AG04449 (cell line): Measurements from ENCODE around the gene SYT7.
"Not testable (repeated sequence)": the region's sequence is repeated elsewhere in the genome, so short reads cannot be mapped to it uniquely, and the experiment has no call there.

Experiments
- CTCF ChIA-PET: fragments of 350-600 bp; formaldehyde crosslinking; extraction: SDS; loops from one replicate; lab custom pipeline; 2021; ENCODE audit warnings: antibody characterized with exemption; lab: Yijun Ruan, JAX
- POLR2A ChIA-PET: fragments of 400-600, 350-600 bp; formaldehyde crosslinking; extraction: SDS; loops from one replicate; lab custom pipeline; 2020; ENCODE audit warnings: antibody characterized with exemption, inconsistent platforms; lab: Yijun Ruan, JAX
- DNase-seq: peaks from one replicate; pipeline ENCODE4 v3.0.0-alpha.2; 2010; ENCODE audit warnings: low read depth, low spot score
- H3K4me3 ChIP-seq: 2 replicates; pipeline ENCODE4 v1.5.1; 2011; ENCODE audit warnings: low read depth, mild to moderate bottlenecking, control low read depth, low read length
- TF ChIP-seq, protein P1 (sequence below): IDR thresholded peaks from one replicate; pipeline ENCODE4 v1.5.1; 2011; ENCODE audit warnings: mild to moderate bottlenecking, moderate library complexity, low read length, control low read depth, inconsistent platforms; ENCODE audit not compliant: insufficient read depth; ENCODE audit errors: missing control alignments

Gene SYT7

DNA sequence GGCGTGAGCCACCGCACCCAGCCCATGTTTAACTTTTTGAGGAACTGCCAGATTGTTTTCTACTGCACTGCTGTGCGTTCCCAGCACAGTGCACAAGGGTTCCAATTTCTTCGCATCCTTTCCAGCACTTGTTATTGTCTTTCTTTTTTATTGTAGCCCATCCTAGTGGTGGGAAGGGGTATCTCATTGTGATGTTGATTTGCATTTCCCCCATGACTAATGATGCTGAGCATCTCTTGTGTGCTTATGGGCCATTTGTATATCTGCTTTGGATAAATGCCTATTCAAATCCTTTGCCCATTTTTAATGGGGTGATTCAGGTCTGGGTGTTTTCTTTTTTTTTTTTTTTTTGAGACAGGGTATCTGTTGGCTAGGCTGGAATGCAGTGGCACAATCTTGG, 36.6 kb upstream of the SYT7 start:
- TF ChIP-seq, protein P1, sequence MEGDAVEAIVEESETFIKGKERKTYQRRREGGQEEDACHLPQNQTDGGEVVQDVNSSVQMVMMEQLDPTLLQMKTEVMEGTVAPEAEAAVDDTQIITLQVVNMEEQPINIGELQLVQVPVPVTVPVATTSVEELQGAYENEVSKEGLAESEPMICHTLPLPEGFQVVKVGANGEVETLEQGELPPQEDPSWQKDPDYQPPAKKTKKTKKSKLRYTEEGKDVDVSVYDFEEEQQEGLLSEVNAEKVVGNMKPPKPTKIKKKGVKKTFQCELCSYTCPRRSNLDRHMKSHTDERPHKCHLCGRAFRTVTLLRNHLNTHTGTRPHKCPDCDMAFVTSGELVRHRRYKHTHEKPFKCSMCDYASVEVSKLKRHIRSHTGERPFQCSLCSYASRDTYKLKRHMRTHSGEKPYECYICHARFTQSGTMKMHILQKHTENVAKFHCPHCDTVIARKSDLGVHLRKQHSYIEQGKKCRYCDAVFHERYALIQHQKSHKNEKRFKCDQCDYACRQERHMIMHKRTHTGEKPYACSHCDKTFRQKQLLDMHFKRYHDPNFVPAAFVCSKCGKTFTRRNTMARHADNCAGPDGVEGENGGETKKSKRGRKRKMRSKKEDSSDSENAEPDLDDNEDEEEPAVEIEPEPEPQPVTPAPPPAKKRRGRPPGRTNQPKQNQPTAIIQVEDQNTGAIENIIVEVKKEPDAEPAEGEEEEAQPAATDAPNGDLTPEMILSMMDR = no peak
- ChIA-PET POLR2A (no interaction called here), CTCF (interaction anchor here (1.5 to 3.2 kb wide), 2 partner anchors 10 to 130 kb away, joined by 3 to 16 read pairs; no protein-coding TSS in a partner anchor)

DNA sequence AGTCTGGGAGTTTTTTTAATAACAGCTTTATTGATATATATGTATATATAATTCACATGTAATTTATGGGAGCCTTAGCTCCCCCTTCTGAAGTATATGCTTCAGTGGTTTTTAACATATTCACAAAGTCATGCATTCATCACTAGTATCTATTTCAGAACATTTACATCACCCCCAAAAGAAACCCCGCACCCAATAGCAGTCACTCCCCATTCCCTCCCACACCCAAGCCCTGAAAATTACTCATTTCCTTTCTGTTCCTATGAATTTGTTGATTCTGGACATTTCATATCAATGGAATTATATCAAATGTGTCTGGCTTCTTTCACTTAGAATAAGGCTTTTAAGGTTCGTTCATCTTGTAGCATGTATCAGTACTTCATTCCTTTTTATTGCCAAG, 35.6 kb upstream of the SYT7 start:
- DNase-seq = no peak
- TF ChIP-seq, protein P1 = no peak
- H3K4me3 ChIP-seq = no peak overlapping the region
- POLR2A ChIA-PET = interaction anchor here (0.5 to 0.6 kb wide), 2 partner anchors 16 to 141 kb away, joined by 3 read pairs; no protein-coding TSS in a partner anchor
- CTCF ChIA-PET = interaction anchor here (0.8 to 1.5 kb wide), 7 partner anchors 9 to 131 kb away, joined by 3 to 8 read pairs (median 4); no protein-coding TSS in a partner anchor

More for the DNA sequence above, 36.6 kb upstream of the SYT7 start:
- no peak for DNase-seq
- no peak overlapping the region for H3K4me3 ChIP-seq

DNA sequence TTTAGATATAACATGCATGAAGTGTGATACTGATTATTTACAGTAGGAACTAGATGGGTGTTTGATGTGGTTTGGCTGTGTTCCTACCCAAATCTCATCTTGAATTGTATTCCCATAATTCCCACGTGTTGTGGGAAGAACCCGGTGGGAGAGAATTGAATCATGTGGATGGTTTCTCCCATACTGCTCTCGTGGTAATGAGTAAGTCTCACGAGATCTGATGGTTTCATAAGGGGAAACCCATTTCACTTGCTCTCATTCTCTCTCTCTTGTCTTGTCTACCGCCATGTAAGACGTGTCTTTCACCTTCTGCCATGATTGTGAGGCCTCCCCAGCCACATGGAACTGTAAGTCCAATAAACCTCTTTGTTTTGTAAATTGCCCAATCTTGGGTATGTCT, 33.9 kb upstream of the SYT7 start:
- POLR2A ChIA-PET = interaction anchor here (1.3 kb wide), 1 partner anchor 12 kb away, joined by 7 read pairs; no protein-coding TSS in a partner anchor
- not testable (repeated sequence) for DNase-seq, H3K4me3 ChIP-seq
- CTCF ChIA-PET = interaction anchor here (2.4 kb wide), 1 partner anchor 14 kb away, joined by 19 read pairs; no protein-coding TSS in a partner anchor

DNA sequence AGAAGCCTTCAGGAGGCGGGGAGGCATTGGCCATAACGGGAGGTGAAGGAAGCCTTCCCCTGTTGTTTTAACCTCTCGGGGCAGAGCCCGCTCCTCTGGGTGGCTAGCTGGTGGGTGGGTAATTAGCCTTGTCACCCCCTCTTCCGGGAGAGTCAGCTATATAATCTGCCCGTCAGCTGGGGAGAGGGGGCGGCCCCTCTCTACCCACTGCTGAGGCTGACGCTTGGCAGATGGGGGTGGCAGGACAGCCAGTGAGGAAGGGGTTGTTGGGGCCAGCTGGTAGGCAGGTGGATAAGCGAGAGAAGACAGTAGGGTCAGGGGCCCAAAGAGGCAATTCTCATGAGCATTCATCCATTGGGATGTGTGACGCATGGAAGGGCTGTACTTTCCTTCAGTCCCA, 33.0 kb upstream of the SYT7 start:
- H3K4me3 ChIP-seq = no peak overlapping the region
- ChIA-PET POLR2A (interaction anchor here (1.3 kb wide), 1 partner anchor 11 kb away, joined by 7 read pairs; no protein-coding TSS in a partner anchor), CTCF (interaction anchor here (0.6 to 2.4 kb wide), 5 partner anchors 10 to 178 kb away, joined by 3 to 19 read pairs (median 3); no protein-coding TSS in a partner anchor)
- DNase-seq = no peak
- TF ChIP-seq, protein P1 = no peak

DNA sequence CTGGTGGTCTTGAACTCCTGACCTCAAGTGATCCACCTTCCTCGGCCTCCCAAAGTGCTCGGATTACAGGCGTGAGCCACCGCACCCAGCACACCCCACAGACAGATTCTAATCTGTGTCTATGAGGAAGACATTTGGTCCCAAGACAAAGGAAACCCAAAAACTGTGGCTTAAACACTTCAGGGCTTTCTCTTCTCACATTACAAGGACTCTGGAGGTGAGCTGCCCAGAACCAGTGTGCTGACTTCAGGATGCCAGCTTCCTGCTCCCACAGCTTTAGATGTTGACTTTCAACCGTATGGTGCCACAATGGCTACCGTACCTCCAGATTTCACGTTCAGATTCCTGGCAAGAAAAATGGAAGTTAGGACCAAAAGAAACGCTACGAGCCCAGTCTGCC, 32.2 kb upstream of the SYT7 start:
- TF ChIP-seq, protein P1 = no peak
- CTCF ChIA-PET = interaction anchor here (0.8 to 2.4 kb wide), 5 partner anchors 10 to 178 kb away, joined by 3 to 19 read pairs (median 3); no protein-coding TSS in a partner anchor
- POLR2A ChIA-PET = no interaction called here
- no peak for DNase-seq
- H3K4me3 ChIP-seq = no peak overlapping the region

DNA sequence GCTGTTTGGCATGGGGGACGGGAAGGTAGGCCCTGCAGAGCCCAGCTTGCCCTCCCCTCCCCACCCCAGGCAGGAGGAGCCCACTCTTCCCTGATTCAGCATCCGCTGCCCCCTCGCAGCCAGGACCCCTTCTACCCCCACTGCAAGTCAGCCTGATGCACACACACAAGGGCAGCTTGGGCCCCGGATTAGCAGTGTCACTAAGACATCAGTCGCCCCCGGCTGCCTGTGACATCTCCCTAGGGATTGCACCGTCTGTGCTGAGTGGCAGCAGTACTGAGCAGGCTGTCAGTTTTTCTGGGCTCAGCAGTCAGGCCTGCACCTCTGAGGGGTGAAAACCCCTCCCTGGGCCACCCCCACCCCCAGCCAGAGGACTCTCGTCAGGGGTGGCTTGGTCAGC, 30.4 kb upstream of the SYT7 start:
- TF ChIP-seq, protein P1 = no peak
- H3K4me3 ChIP-seq = no peak overlapping the region
- ChIA-PET CTCF (no interaction called here), POLR2A (no interaction called here)
- no peak for DNase-seq

DNA sequence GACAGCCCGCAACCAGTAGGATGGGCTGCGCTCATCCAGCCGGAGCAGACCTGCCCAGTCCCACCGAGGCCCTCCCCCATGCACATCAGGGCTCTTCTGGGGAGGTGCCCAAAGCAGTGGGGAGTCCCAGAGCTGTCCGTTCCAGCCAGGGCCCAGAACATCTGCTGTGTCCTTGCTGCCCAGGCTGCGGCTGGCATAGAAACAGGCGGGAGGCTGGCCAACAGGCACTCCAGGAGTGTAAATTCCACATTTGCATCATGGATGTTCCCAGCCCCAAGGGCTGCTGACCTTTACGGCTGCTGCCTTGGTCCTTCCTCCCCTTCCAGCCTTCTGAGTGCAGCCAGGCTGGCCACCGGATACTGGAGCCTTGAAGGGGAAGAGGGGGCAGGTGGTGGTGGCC, 30.0 kb upstream of the SYT7 start:
- no peak overlapping the region for H3K4me3 ChIP-seq
- TF ChIP-seq, protein P1 = no peak
- ChIA-PET POLR2A (no interaction called here), CTCF (no interaction called here)
- DNase-seq = no peak
